Measurements from ENCODE around the gene SIRT2. TPM values are rescaled to one million over a fixed set of nuclear protein-coding genes. Genes with fewer than 3 reads are reported as not detected.
"Not testable (repeated sequence)": the region's sequence is repeated elsewhere in the genome, so short reads cannot be mapped to it uniquely, and the experiment has no call there.

Gene SIRT2
- total and polyA plus RNA-seq, 2 experiments from 2014 or later: 41.3 to 64.4 TPM

DNA sequence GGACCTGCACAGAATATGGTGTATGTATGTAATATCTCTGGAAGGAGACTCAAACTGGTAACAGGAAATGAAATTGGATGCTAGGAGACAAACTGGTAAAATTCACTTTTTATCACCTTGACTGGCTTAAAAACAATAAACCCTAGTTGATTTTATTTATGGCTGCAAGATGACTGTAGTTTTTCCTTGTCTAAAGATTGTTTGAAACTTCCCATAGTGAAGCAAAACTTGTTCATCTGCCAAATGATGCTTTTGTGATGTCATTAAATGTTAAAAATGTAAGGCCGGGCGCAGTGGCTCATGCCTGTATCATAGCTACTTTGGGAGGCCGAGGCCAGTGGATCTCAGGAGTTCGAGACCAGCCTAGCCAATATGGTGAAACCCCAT, 65.3 kb downstream of the SIRT2 start:
- no peak for DNase-seq
- Histone ChIP-seq H3K27ac (no peak overlapping the region), H3K4me3 (no peak overlapping the region), H3K4me2 (ENCODE audit: unreplicated experiment) (no peak overlapping the region), H3F3A (ENCODE audit: insufficient read depth) (peaks cover 83% of the 10 kb centered on the region), H3K27me3 (replicated peaks; ENCODE audit: insufficient read depth) (no peaks in the 10 kb centered on the region), H3K4me1 (ENCODE audit: insufficient read depth) (peaks cover 34% of the 10 kb centered on the region), H3K79me2 (ENCODE audit: insufficient read depth) (peaks cover 5% of the 10 kb centered on the region; the same call in 1 of the 2 replicates), H3K9me3 (ENCODE audit: low read depth) (no peaks in the 10 kb centered on the region), H3K36me3 (ENCODE audit: low read depth) (peaks cover 29% of the 10 kb centered on the region), H3K9ac (no peak overlapping the region), H2AFZ (no peak overlapping the region), H3K9me2 (ENCODE audit: insufficient read depth) (no peaks in the 10 kb centered on the region), H4K20me1 (ENCODE audit: insufficient read depth) (no peaks in the 10 kb centered on the region)
- in situ Hi-C loops (cut with MboI): no loop called here
- TF ChIP-seq EZH2phosphoT487 (IDR thresholded peaks at IDR 0.05; ENCODE audit: insufficient read depth, low read depth) (no peak), EZH2 (IDR thresholded peaks at IDR 0.05; ENCODE audit: insufficient read depth, poor library complexity, severe bottlenecking) (no peak)
- 96 to 97% methylated on average over 4 of the region's 4 CpGs for WGBS, 2 experiments (ENCODE audit: low coverage in 1 of 2, low lambda C conversion rate in 2 of 2, missing lambda C conversion rate in 2 of 2)

DNA sequence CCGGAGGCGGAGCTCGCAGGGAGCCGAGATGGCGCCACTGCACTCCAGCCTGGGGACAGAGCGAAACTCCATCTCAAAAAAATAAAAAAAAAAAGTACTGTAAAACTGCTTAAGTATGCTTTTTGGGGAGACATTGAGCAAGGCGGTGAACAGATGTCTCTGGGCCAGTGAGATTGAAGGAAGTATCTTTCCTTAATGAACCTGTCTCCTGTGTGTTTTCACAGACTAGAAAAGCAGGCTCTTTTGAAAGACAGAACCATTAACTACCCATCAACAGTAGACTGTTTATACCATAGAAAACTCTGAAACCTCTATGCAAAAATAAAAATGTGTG, 66.4 kb downstream of the SIRT2 start:
- Histone ChIP-seq H3K4me2 (ENCODE audit: unreplicated experiment) (no peak overlapping the region), H2AFZ (no peak overlapping the region), H3K9me2 (ENCODE audit: insufficient read depth) (no peaks in the 10 kb centered on the region), H3K27me3 (replicated peaks; ENCODE audit: insufficient read depth) (no peaks in the 10 kb centered on the region), H3K9ac (no peak overlapping the region), H3K36me3 (ENCODE audit: low read depth) (peaks cover 23% of the 10 kb centered on the region), H3K9me3 (ENCODE audit: low read depth) (no peaks in the 10 kb centered on the region), H3F3A (ENCODE audit: insufficient read depth) (peaks cover 73% of the 10 kb centered on the region), H4K20me1 (ENCODE audit: insufficient read depth) (no peaks in the 10 kb centered on the region), H3K4me1 (ENCODE audit: insufficient read depth) (peaks cover 36% of the 10 kb centered on the region), H3K27ac (no peak overlapping the region), H3K4me3 (no peak overlapping the region), H3K79me2 (ENCODE audit: insufficient read depth) (0 out of 2 replicates have a peak, but pooled peaks cover 6% of the 10 kb centered on the region)
- 93 to 96% methylated on average over 7 of the region's 7 CpGs for WGBS, 2 experiments (ENCODE audit: low coverage in 1 of 2, low lambda C conversion rate in 2 of 2, missing lambda C conversion rate in 2 of 2)
- in situ Hi-C loops (cut with MboI): no loop called here
- no peak for DNase-seq
- no peak for TF ChIP-seq EZH2 (IDR thresholded peaks at IDR 0.05; ENCODE audit: insufficient read depth, poor library complexity, severe bottlenecking)
- TF ChIP-seq EZH2phosphoT487 (IDR thresholded peaks at IDR 0.05; ENCODE audit: insufficient read depth, low read depth): no peak

DNA sequence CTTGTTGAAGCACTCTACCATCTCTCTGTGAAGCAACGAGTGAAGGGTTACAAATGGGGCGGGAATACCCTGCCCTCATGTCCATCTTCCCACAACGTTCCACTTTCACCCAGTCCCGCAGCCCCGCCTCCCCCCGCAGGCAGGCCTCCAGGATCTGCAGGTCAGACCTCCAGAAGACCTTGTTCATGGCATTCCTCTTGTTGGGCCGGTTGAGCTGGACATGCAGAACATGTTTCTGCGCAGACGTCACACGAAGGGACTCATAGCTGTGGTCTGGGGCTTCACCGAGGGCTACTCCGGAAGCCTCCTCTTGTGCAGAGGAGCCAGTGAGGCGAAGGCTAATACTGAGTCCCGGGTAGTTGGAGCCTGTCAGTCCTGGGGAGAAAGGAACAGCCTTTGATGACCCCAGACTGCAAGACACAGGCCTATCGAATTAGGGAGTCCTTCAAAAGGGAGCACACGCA, 68.2 kb downstream of the SIRT2 start:
- no peaks in the 10 kb centered on the region for H4K20me1 ChIP-seq (ENCODE audit: insufficient read depth)
- H3F3A ChIP-seq (ENCODE audit: insufficient read depth): peaks cover 54% of the 10 kb centered on the region
- WGBS, 2 experiments (ENCODE audit: low coverage in 1 of 2, low lambda C conversion rate in 2 of 2, missing lambda C conversion rate in 2 of 2): 1 to 2% methylated on average over 13 to 16 of the region's 16 CpGs
- H3K27me3 ChIP-seq (replicated peaks; ENCODE audit: insufficient read depth): no peaks in the 10 kb centered on the region
- H2AFZ ChIP-seq: peak overlapping the region; percentile 82
- no peak for TF ChIP-seq EZH2phosphoT487 (IDR thresholded peaks at IDR 0.05; ENCODE audit: insufficient read depth, low read depth)
- TF ChIP-seq EZH2 (IDR thresholded peaks at IDR 0.05; ENCODE audit: insufficient read depth, poor library complexity, severe bottlenecking): no peak
- no peaks in the 10 kb centered on the region for H3K9me3 ChIP-seq (ENCODE audit: low read depth)
- peak overlapping the region; percentile 87 for H3K9ac ChIP-seq
- H3K4me3 ChIP-seq: peak overlapping the region; percentile 72
- DNase-seq: peak; percentile 96
- H3K4me2 ChIP-seq (ENCODE audit: unreplicated experiment): peak overlapping the region; percentile 87
- H3K27ac ChIP-seq: peak overlapping the region; percentile 94
- in situ Hi-C loops (cut with MboI): no loop called here
- H3K36me3 ChIP-seq (ENCODE audit: low read depth): peaks cover 7% of the 10 kb centered on the region; the same call in 1 of the 2 replicates
- no peaks in the 10 kb centered on the region for H3K9me2 ChIP-seq (ENCODE audit: insufficient read depth)
- 0 out of 2 replicates have a peak, but pooled peaks cover 6% of the 10 kb centered on the region for H3K79me2 ChIP-seq (ENCODE audit: insufficient read depth)
- H3K4me1 ChIP-seq (ENCODE audit: insufficient read depth): peaks cover 36% of the 10 kb centered on the region

DNA sequence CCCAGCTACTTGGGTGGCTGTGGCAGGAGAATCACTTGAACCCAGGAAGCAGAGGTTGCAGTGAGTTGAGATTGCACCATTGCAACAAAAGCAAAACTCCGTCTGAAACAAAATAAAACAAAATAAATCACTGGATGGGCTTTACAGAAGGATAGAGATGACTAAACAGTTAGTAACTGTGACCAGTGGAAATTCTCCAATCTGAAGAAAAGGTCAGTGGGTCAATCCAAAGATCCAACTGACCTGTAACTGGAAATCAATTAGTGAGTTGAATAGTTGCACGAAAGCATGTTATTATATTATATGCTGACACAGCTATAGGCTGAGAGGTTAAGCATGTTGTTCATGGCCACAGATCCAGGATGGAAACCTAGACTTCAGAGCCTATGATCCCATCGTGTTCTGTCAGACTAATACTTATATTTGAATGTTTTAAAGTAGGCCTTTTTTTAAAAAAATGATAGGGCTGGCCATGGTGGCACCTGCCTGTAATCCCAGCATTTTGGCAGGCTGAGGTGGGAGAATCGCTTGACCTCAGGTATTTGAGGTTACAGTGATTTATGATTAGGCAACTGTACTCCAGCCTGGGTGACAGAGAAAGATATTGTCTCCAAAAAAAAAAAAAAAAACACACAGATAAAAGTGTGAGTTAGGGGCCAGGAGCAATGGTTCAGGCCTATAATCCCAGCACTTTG, 69.2 kb downstream of the SIRT2 start:
- Histone ChIP-seq H3K9ac (peak overlapping the region; percentile 87; the same call in 1 of the 2 replicates), H3K36me3 (ENCODE audit: low read depth) (no peaks in the 10 kb centered on the region), H3K27me3 (replicated peaks; ENCODE audit: insufficient read depth) (no peaks in the 10 kb centered on the region), H2AFZ (no peak overlapping the region), H3F3A (ENCODE audit: insufficient read depth) (peaks cover 44% of the 10 kb centered on the region), H3K9me2 (ENCODE audit: insufficient read depth) (no peaks in the 10 kb centered on the region), H4K20me1 (ENCODE audit: insufficient read depth) (no peaks in the 10 kb centered on the region), H3K4me3 (no peak overlapping the region), H3K4me1 (ENCODE audit: insufficient read depth) (peaks cover 28% of the 10 kb centered on the region), H3K9me3 (ENCODE audit: low read depth) (no peaks in the 10 kb centered on the region), H3K4me2 (ENCODE audit: unreplicated experiment) (peak overlapping the region; percentile 87), H3K27ac (peak overlapping the region; percentile 94), H3K79me2 (ENCODE audit: insufficient read depth) (0 out of 2 replicates have a peak, but pooled peaks cover 6% of the 10 kb centered on the region)
- TF ChIP-seq EZH2 (IDR thresholded peaks at IDR 0.05; ENCODE audit: insufficient read depth, poor library complexity, severe bottlenecking) (no peak), EZH2phosphoT487 (IDR thresholded peaks at IDR 0.05; ENCODE audit: insufficient read depth, low read depth) (no peak)
- 44 to 49% methylated on average over 4 of the region's 4 CpGs for WGBS, 2 experiments (ENCODE audit: low coverage in 1 of 2, low lambda C conversion rate in 2 of 2, missing lambda C conversion rate in 2 of 2)
- DNase-seq: peak; percentile 79
- in situ Hi-C loops (cut with MboI): no loop called here

DNA sequence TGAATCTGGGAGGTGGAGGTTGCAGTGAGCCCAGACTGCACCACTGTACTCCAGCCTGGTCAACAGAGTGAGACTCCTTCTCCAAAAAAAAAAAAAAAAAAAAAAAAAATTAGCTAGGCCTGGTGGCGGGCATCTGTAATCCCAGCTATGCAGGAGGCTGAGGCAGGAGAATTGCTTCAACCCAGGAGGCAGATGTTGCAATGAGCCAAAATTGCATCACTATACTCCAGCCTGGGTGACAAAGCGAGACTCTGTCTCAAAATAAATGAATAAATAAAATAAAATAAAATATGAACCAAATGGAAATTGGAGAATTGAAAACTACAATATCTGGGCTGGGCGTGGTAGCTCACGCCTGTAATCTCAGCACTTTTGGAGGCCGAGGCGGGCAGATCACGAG, 70.2 kb downstream of the SIRT2 start:
- H4K20me1 ChIP-seq (ENCODE audit: insufficient read depth); H3K4me3 ChIP-seq; in situ Hi-C loops (cut with MboI); H3K79me2 ChIP-seq (ENCODE audit: insufficient read depth); H2AFZ ChIP-seq; H3K4me2 ChIP-seq (ENCODE audit: unreplicated experiment); H3K36me3 ChIP-seq (ENCODE audit: low read depth); H3K27me3 ChIP-seq (replicated peaks; ENCODE audit: insufficient read depth); H3K9me3 ChIP-seq (ENCODE audit: low read depth); H3K9me2 ChIP-seq (ENCODE audit: insufficient read depth): not testable (repeated sequence)
- peak; percentile 42 for DNase-seq
- 89 to 91% methylated on average over 7 of the region's 7 CpGs for WGBS, 2 experiments (ENCODE audit: low coverage in 1 of 2, low lambda C conversion rate in 2 of 2, missing lambda C conversion rate in 2 of 2)
- peaks cover 28% of the 10 kb centered on the region for H3K4me1 ChIP-seq (ENCODE audit: insufficient read depth)
- H3K9ac ChIP-seq: peak overlapping the region; percentile 41; the same call in 1 of the 2 replicates
- H3F3A ChIP-seq (ENCODE audit: insufficient read depth): peaks cover 34% of the 10 kb centered on the region
- H3K27ac ChIP-seq: peak overlapping the region; percentile 94

All from GM23248 (cell line).